CD4-positive, alpha-beta T cell treated with Interleukin-15 for 1 hour (primary cell): Measurements from ENCODE around the gene PAPLN.

ENCODE experiments used
- DNase-seq: peaks from one replicate; pipeline ENCODE4 v3.0.0-alpha.2; 2020

PAPLN gene

GRCh38 chr14:73262427-73263183 is 25.3 kb downstream of the PAPLN start:
- DNase-seq = no peak

- DNase-seq = no peak
These were observed 26.3 kb downstream of the PAPLN start for GRCh38 chr14:73263606-73264005.

- no peak for DNase-seq
These were observed 27.0 kb downstream of the PAPLN start for GRCh38 chr14:73264080-73264884.

- no peak for DNase-seq
These were observed 27.8 kb downstream of the PAPLN start for GRCh38 chr14:73264885-73265720.

GRCh38 chr14:73265721-73266046 is 28.4 kb downstream of the PAPLN start:
- no peak for DNase-seq

- DNase-seq = no peak
These were observed 29.0 kb downstream of the PAPLN start for GRCh38 chr14:73266317-73266716.

GRCh38 chr14:73267474-73267873 is 30.2 kb downstream of the PAPLN start:
- no peak for DNase-seq

- DNase-seq = no peak
These were observed 32.6 kb downstream of the PAPLN start for GRCh38 chr14:73269729-73270531.

- DNase-seq = no peak
These were observed 35.1 kb downstream of the PAPLN start for GRCh38 chr14:73272393-73272792.

GRCh38 chr14:73273799-73274198 is 36.5 kb downstream of the PAPLN start:
- DNase-seq = no peak

GRCh38 chr14:73276836-73277235 is 39.5 kb downstream of the PAPLN start:
- DNase-seq = no peak

- DNase-seq = no peak
These were observed 40.1 kb downstream of the PAPLN start for GRCh38 chr14:73277376-73277775.

GRCh38 chr14:73280903-73281302 is 43.6 kb downstream of the PAPLN start:
- DNase-seq = no peak

- no peak for DNase-seq
These were observed 46.5 kb downstream of the PAPLN start for GRCh38 chr14:73283608-73284379.

GRCh38 chr14:73285979-73286378 is 48.7 kb downstream of the PAPLN start:
- no peak for DNase-seq

- DNase-seq = no peak
These were observed 49.3 kb downstream of the PAPLN start for GRCh38 chr14:73286598-73286997.

GRCh38 chr14:73287071-73287470 is 49.8 kb downstream of the PAPLN start:
- no peak for DNase-seq

- no peak for DNase-seq
These were observed 52.0 kb downstream of the PAPLN start for GRCh38 chr14:73289308-73289707.

GRCh38 chr14:73289729-73290128 is 52.4 kb downstream of the PAPLN start:
- no peak for DNase-seq

GRCh38 chr14:73290279-73290678 is 53.0 kb downstream of the PAPLN start:
- DNase-seq = no peak
